ENCODE results near the gene C11orf21.

C11orf21 gene

DNA sequence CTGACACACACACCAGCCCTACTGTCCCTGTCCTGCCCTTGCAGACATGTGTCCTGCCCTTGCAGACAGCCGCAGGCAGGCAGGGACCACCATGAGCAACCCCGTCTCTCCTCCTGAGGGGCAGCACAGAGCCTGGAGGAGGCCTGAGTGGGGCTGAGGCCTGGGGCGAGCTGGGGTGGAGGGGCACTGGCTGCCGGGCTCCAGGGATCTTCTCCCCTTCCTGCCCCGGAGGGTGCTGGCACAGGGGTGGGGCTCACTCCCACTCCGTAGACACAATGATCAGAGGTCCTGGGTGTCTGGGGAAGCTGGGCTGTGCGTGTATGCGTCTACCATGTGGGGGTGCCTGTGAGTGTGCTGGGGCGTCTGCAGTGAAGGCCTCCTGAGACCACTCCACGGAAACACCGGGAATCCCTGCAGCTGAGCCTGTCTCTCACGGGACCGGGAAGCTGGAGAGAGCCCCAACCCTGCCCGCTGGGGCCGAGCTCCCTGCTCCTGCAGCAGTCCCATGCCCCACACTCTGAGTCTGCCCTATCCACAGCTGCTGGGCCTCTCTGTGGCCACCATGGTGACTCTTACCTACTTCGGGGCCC, 683 bp upstream of the C11orf21 start:
- intact Hi-C loops (cut with DNase I): loop anchor here (10.0 kb wide), 2 partner anchors 232 to 592 kb away; no protein-coding TSS in a partner anchor
- peak in 4 of 42 donors; percentile 5 to 34 (median 21) for DNase-seq

- peak in 6 of 42 donors; percentile 2 to 42 (median 26) for DNase-seq
- intact Hi-C loops (cut with DNase I): loop anchor here (10.0 kb wide), 2 partner anchors 234 to 594 kb away; no protein-coding TSS in a partner anchor
Observed at GRCh38 chr11:2300936-2301630, 635 bp downstream of the C11orf21 start.

DNA sequence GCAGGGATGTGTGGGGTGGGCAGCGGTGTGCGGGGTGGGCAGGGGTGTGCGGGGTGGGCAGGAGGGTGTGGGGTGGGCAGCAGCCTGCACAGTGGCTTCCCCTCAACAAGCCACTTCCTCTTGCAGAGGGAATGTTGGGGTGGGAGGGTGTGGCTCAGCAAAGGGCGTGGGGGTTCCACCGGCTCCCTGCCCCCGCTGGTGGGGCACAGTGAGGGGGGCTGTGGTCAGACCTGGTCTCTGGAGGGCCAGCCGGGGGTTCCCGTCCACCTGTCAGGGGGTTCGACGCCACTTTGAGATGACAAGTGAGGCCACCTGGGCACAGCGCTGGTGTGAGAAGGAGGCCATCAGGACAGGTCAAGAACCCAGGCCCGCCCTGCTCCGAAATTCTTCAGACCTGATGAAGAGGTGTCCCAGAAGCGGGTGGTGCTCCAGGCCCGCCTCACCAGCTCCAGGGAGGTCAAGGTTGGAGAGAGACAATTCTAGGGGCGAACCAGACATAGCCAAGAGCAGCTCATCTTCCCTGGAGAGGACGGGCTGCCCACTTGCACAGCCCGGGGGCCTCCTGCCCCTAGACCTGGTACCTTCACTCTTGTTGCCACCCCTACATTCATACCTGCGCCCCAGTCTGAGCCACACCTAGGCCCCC, 1.3 kb downstream of the C11orf21 start:
- peak in 5 of 42 donors; percentile 7 to 40 (median 24) for DNase-seq
- intact Hi-C loops (cut with DNase I): loop anchor here (10.0 kb wide), 2 partner anchors 234 to 594 kb away; no protein-coding TSS in a partner anchor

GRCh38 chr11:2299773-2300172, 1.9 kb downstream of the C11orf21 start:
- intact Hi-C loops (cut with DNase I): loop anchor here (10.0 kb wide), 3 partner anchors 105 to 595 kb away; no protein-coding TSS in a partner anchor
- DNase-seq: peak in 2 of 42 donors; percentile 2 to 14

- peak in 13 of 42 donors; percentile 1 to 42 (median 16) for DNase-seq
- intact Hi-C loops (cut with DNase I): loop anchor here (10.0 kb wide), 1 partner anchor 104 kb away; no protein-coding TSS in a partner anchor
Observed at GRCh38 chr11:2298795-2299761, 2.6 kb downstream of the C11orf21 start.

GRCh38 chr11:2298131-2298794, 3.5 kb downstream of the C11orf21 start:
- peak in 12 of 42 donors; percentile 1 to 26 (median 4) for DNase-seq
- intact Hi-C loops (cut with DNase I): loop anchor here (10.0 kb wide), 1 partner anchor 103 kb away; no protein-coding TSS in a partner anchor

DNA sequence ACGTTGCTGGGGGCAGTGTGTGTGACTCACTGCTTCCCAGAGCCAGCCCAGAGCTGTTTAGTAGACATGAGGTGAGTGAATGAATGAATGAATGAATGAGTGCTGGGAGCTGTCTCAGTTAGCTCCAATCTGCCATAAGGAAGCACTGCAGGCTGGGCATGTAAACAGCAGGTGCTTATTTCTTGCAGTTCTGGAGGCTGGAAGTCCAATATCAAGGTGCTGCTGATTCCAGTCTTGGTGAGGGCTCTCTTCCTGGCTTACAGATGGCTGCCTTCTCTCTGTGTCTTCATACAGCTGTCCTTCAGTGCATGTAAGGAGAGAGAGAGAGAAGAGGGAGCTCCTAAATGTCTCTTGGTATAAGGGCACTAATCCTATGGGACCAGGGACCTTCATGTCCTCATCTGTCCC, 4.1 kb downstream of the C11orf21 start:
- intact Hi-C loops (cut with DNase I): loop anchor here (10.0 kb wide), 1 partner anchor 103 kb away; no protein-coding TSS in a partner anchor
- peak in 1 of 42 donors; percentile 11 for DNase-seq

GRCh38 chr11:2296913-2297622, 4.7 kb downstream of the C11orf21 start:
- peak in 19 of 42 donors; percentile 0 to 29 (median 6) for DNase-seq
- intact Hi-C loops (cut with DNase I): loop anchor here (10.0 kb wide), 1 partner anchor 102 kb away; no protein-coding TSS in a partner anchor

- intact Hi-C loops (cut with DNase I): loop anchor here (10.0 kb wide), 1 partner anchor 101 kb away; no protein-coding TSS in a partner anchor
- DNase-seq: peak in 19 of 42 donors; percentile 2 to 41 (median 8)
Observed at GRCh38 chr11:2295971-2296912, 5.5 kb downstream of the C11orf21 start.

DNA sequence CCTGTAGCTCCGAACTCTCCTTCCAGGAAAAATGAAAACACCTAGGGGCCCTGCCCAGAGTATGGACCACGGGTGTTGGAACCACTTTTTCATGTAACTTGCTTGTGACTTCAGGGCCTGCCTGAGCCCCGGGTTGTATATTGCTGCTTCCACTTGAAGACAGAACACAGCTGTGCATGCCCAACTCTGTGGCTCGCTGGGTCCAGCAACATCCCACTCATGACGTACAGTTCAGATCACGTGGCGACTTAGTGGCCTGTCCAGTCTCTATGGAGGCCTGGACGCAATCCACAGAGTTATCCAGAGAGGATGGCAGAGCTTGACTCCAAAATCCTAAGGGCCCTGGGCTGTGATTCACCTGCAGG, 6.8 kb downstream of the C11orf21 start:
- intact Hi-C loops (cut with DNase I): loop anchor here (10.0 kb wide), 1 partner anchor 100 kb away; no protein-coding TSS in a partner anchor
- DNase-seq: peak in 14 of 42 donors; percentile 0 to 32 (median 8)

DNA sequence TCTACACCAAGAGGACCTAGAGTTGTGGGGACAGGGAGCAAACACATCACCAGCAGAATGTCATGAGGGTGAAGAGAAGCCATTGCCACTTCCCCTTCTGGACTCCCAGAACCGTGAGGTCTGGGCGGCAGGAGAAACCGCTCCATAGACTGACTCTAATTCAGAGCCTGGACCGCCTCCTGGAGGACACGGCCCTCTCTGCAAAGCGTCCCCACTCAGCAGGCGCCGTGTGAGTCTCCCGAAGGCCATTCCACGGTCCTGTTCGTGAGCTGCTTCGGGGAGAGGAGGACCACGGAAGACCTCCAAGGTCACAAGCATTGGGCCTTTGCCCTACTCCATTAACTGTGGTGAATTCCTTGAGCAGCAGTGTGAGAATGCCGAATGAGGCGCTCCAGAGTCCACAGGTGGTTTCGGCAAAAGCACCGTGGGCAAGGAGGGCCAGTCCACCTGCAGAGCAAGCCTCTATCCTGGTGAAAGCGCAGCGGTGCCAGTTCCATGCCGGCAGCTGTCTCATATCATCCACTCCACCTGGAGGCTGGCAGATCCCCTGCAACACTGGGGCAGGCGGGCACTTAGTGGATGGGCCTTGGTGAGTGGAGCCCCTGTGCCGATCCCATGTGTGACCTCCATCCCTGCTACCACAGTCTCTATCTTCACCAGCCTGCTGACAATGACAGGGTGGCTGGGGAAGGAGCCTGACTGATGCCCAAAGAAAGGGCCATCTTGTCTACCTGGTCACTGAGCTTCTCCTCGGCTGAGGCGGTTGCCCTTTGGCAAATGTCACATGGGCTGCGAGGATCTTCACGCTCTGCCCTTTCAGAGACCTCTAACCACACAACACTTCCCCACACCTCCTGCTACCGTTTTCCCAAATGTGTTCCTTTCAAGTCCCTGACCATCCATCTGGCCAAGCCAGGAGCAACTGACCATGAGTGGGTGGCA, 7.5 kb downstream of the C11orf21 start:
- peak in 24 of 42 donors; percentile 4 to 49 (median 22) for DNase-seq
- intact Hi-C loops (cut with DNase I): loop anchor here (10.0 kb wide), 1 partner anchor 99 kb away; no protein-coding TSS in a partner anchor

- peak in 15 of 42 donors; percentile 1 to 38 (median 9) for DNase-seq
Observed at GRCh38 chr11:2293531-2293971, 8.2 kb downstream of the C11orf21 start.

GRCh38 chr11:2290351-2290841, 11.3 kb downstream of the C11orf21 start:
- peak in 11 of 42 donors; percentile 1 to 22 (median 4) for DNase-seq
- intact Hi-C loops (cut with DNase I): loop anchor here (10.0 kb wide), 1 partner anchor 96 kb away; no protein-coding TSS in a partner anchor

More at GRCh38 chr11:2293531-2293971, 8.2 kb downstream of the C11orf21 start:
- intact Hi-C loops (cut with DNase I): loop anchor here (10.0 kb wide), 1 partner anchor 99 kb away; no protein-coding TSS in a partner anchor

- peak in 5 of 42 donors; percentile 1 to 20 (median 1) for DNase-seq
- intact Hi-C loops (cut with DNase I): loop anchor here (10.0 kb wide), 1 partner anchor 95 kb away; no protein-coding TSS in a partner anchor
Observed at GRCh38 chr11:2289859-2290258, 11.9 kb downstream of the C11orf21 start.
